Natural killer cell (primary cell): ENCODE data around the gene KCNB1. TPM values are rescaled to one million over a fixed set of nuclear protein-coding genes. Genes with fewer than 3 reads are reported as not detected.

Experiments
- ATAC-seq, 3 donors: fragments of 150-1000 bp in 2 of 3; fragments of 200-7000 bp in 1 of 3; cut with Tn5 transposase; 1 replicate in 1 of 3; 2 replicates in 2 of 3; pipeline ENCODE4 v1.10.0; 2021; ENCODE audit warnings: mild to moderate bottlenecking in 2 of 3, moderate library complexity in 2 of 3
- DNase-seq, 2 donors: peaks; one replicate each; pipeline versions ENCODE4 v3.0.0 to v3.0.0-alpha.2; 2013 to 2021; ENCODE audit warnings: mixed read lengths in 1 of 2
- H3K27ac ChIP-seq: one replicate; pipeline ENCODE4 v1.5.1; 2013; ENCODE audit warnings: mild to moderate bottlenecking, low read length
- H3K27me3 ChIP-seq: one replicate; pipeline ENCODE4 v1.6.1; 2013; ENCODE audit warnings: low read length; ENCODE audit not compliant: control insufficient read depth, insufficient read depth
- H3K36me3 ChIP-seq: one replicate; pipeline ENCODE4 v1.6.1; 2013; ENCODE audit warnings: low read length; ENCODE audit not compliant: control insufficient read depth, insufficient read depth
- H3K4me1 ChIP-seq: one replicate; pipeline ENCODE4 v1.6.1; 2013; ENCODE audit warnings: low read length; ENCODE audit not compliant: control insufficient read depth, insufficient read depth
- H3K4me3 ChIP-seq: one replicate; pipeline ENCODE4 v1.5.1; 2013; ENCODE audit warnings: low read length
- H3K9me3 ChIP-seq: one replicate; pipeline ENCODE4 v1.6.1; 2013; ENCODE audit warnings: low read length; ENCODE audit not compliant: control insufficient read depth, insufficient read depth
- H3K27ac Mint-ChIP-seq, 2 donors: one replicate each; pipeline ENCODE4 v1.8.0; 2022; ENCODE audit warnings: mild to moderate bottlenecking in 2 of 2, mixed read lengths in 2 of 2, moderate library complexity in 1 of 2
- H3K27me3 Mint-ChIP-seq, 2 donors: one replicate each; pipeline ENCODE4 v1.8.0; 2022; ENCODE audit warnings: low read depth in 2 of 2, mixed read lengths in 2 of 2
- H3K36me3 Mint-ChIP-seq: one replicate; pipeline ENCODE4 v1.8.0; 2022; ENCODE audit warnings: mixed read lengths
- H3K4me1 Mint-ChIP-seq, 2 donors: one replicate each; pipeline ENCODE4 v1.8.0; 2022; ENCODE audit warnings: mixed read lengths in 2 of 2
- H3K4me3 Mint-ChIP-seq: one replicate; pipeline ENCODE4 v1.8.0; 2022; ENCODE audit warnings: mild to moderate bottlenecking, moderate library complexity, mixed read lengths
- H3K9me3 Mint-ChIP-seq, 2 donors: one replicate each; pipeline ENCODE4 v1.8.0; 2022; ENCODE audit warnings: mixed read lengths in 2 of 2
- CTCF ChIP-seq: fragments of 200-600 bp; IDR thresholded peaks from one replicate; pipeline ENCODE4 v1.8.0; 2022; ENCODE audit warnings: antibody characterized with exemption
- WGBS: methylation state at CpG from one replicate; pipeline ENCODE4 v1.1.7; 2013; ENCODE audit warnings: missing lambda C conversion rate; ENCODE audit not compliant: insufficient coverage; 5-methylcytosine and 5-hydroxymethylcytosine counted together
- intact Hi-C: fragments of 100-400 bp; cut with micrococcal nuclease; formaldehyde crosslinking; loops from one replicate; pipeline ENCODE4 v1.14.2; 2022
- total RNA-seq, 4 donors: library from RNA; stranded (reverse); fragments of 120-200 nt in 1 of 4; gene quantifications; one replicate each; pipeline versions ENCODE4 v1.2.3 to v1.2.4, GENCODE V29; 2013 to 2022

The KCNB1 gene
- total RNA-seq, 3 donors from 2014 or later (not counting 1 experiment from before 2014, with no cell fraction given) = 0.09 TPM; not detected in 2

- no peaks in the 10 kb centered on the region for H3K9me3 ChIP-seq
- no peaks in the 10 kb centered on the region for H3K27me3 ChIP-seq
- ATAC-seq = no peak
- no peaks in the 10 kb centered on the region for H3K36me3 ChIP-seq
- intact Hi-C loops = no loop called here
- H3K4me1 ChIP-seq = no peaks in the 10 kb centered on the region
- H3K27ac ChIP-seq = no peak overlapping the region
- Mint-ChIP-seq H3K4me1 (no peaks in the 10 kb centered on the region), H3K36me3 (no peaks in the 10 kb centered on the region), H3K9me3 (no peaks in the 10 kb centered on the region), H3K27me3 (peaks cover 29 to 40% of the 10 kb centered on the region in 2 donors), H3K4me3 (no peak overlapping the region), H3K27ac (no peak overlapping the region)
- no peak overlapping the region for H3K4me3 ChIP-seq
- DNase-seq = no peak
- no peak for TF ChIP-seq CTCF
- 71% methylated on average over 7 of the region's 8 CpGs for WGBS
These were observed 67.3 kb downstream of the KCNB1 start for GRCh38 chr20:49415005-49415667.

- H3K27ac Mint-ChIP-seq = no peak overlapping the region
- H3K27me3 Mint-ChIP-seq = peaks cover 22 to 40% of the 10 kb centered on the region in 2 donors
- no peaks in the 10 kb centered on the region for H3K4me1 Mint-ChIP-seq
- intact Hi-C loops = no loop called here
- no peaks in the 10 kb centered on the region for H3K36me3 ChIP-seq
- no peaks in the 10 kb centered on the region for H3K27me3 ChIP-seq
- H3K9me3 ChIP-seq = no peaks in the 10 kb centered on the region
- H3K4me1 ChIP-seq = no peaks in the 10 kb centered on the region
- H3K4me3 ChIP-seq = no peak overlapping the region
- H3K27ac ChIP-seq = no peak overlapping the region
- ATAC-seq = no peak
- no peak for DNase-seq
- no peak overlapping the region for H3K4me3 Mint-ChIP-seq
- H3K36me3 Mint-ChIP-seq = no peaks in the 10 kb centered on the region
- TF ChIP-seq CTCF = no peak
- H3K9me3 Mint-ChIP-seq = no peaks in the 10 kb centered on the region
- 85% methylated on average over 4 of the region's 4 CpGs for WGBS
These were observed 68.8 kb downstream of the KCNB1 start for GRCh38 chr20:49413677-49414076.

- Mint-ChIP-seq H3K4me1 (no peaks in the 10 kb centered on the region), H3K36me3 (no peaks in the 10 kb centered on the region), H3K4me3 (no peak overlapping the region), H3K27me3 (peaks cover 20 to 40% of the 10 kb centered on the region in 2 donors), H3K9me3 (no peaks in the 10 kb centered on the region), H3K27ac (no peak overlapping the region)
- no peak for DNase-seq
- Histone ChIP-seq H3K4me3 (no peak overlapping the region), H3K27ac (no peak overlapping the region), H3K4me1 (no peaks in the 10 kb centered on the region), H3K36me3 (no peaks in the 10 kb centered on the region), H3K9me3 (no peaks in the 10 kb centered on the region), H3K27me3 (no peaks in the 10 kb centered on the region)
- TF ChIP-seq CTCF = no peak
- WGBS = 81% methylated on average over 3 of the region's 6 CpGs
- intact Hi-C loops = no loop called here
- ATAC-seq = no peak
These were observed 69.5 kb downstream of the KCNB1 start for GRCh38 chr20:49412953-49413352.

- intact Hi-C loops = no loop called here
- no peak for DNase-seq
- H3K4me3 Mint-ChIP-seq = no peak overlapping the region
- H3K27ac Mint-ChIP-seq = no peak overlapping the region
- no peak for ATAC-seq
- Histone ChIP-seq H3K36me3 (no peaks in the 10 kb centered on the region), H3K4me1 (no peaks in the 10 kb centered on the region), H3K27ac (no peak overlapping the region), H3K9me3 (no peaks in the 10 kb centered on the region), H3K4me3 (no peak overlapping the region), H3K27me3 (no peaks in the 10 kb centered on the region)
- no peak for TF ChIP-seq CTCF
- WGBS = 96% methylated on average over 4 of the region's 4 CpGs
- H3K9me3 Mint-ChIP-seq = no peaks in the 10 kb centered on the region
- H3K27me3 Mint-ChIP-seq = peaks cover 18 to 40% of the 10 kb centered on the region in 2 donors
- H3K36me3 Mint-ChIP-seq = no peaks in the 10 kb centered on the region
- no peaks in the 10 kb centered on the region for H3K4me1 Mint-ChIP-seq
These were observed 70.2 kb downstream of the KCNB1 start for GRCh38 chr20:49412254-49412653.
